Stimulated activated CD4-positive, alpha-beta T cell treated with anti-CD3 and anti-CD28 coated beads, Interleukin-2, amount 100 ng/mL, for 48 hours (primary cell): ENCODE results near the gene ABCB1.
"Not testable (repeated sequence)": the region's sequence is repeated elsewhere in the genome, so short reads cannot be mapped to it uniquely, and the experiment has no call there.

ENCODE experiments used
- DNase-seq, 2 donors: peaks; one replicate each; pipeline ENCODE4 v3.0.0-alpha.2; 2020

Gene ABCB1

DNA sequence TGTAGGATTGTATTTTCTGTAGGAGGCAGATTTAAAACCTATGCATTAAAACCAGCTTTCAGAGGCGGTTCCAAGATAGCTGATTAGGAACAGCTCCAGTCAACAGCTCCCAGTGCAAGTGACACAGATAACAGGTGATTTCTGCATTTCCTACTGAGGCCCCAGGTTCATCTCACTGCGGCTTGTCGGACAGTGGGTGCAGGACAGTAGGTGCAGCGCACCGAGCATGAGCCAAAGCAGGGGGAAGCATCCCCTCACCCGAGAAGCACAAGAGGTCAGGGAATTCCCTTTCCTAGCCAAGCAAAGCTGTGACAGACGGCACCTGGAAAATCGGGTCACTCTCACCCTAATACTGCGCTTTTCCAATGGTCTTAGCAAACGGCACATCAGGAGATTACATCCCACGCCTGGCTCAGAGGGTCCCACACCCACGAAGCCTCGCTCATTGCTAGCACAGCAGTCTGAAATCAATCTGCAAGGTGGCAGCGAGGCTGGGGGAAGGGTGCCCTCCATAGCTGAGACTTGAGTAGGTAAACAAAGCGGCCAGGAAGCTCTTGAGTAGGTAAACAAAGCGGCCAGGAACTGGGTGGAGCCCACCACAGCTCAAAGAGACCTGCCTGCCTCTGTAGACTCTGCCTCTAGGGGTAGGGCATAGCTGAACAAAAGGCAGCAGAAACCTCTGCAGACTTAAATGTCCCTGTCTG, 135.7 kb downstream of the ABCB1 start:
- not testable (repeated sequence) for DNase-seq

DNA sequence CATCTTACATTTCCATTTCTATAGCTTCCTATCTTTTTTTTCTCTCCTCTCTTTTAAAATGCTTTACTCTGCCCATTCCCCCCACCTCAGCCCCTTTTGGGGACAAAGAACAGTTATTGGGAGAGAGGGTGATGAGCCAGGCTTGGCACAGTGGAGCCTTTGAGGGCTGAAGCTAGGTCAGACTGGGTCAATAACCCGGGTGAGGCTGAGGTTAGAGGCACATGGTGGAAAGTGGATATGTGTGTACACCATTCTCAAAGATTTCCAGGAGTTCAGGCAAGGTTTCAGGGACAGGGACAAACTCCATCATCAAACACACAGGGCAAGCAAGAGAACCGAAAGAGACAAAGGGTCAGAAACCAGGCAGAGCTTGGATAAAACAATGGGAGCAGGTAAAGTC, 136.7 kb downstream of the ABCB1 start:
- no peak for DNase-seq

DNA sequence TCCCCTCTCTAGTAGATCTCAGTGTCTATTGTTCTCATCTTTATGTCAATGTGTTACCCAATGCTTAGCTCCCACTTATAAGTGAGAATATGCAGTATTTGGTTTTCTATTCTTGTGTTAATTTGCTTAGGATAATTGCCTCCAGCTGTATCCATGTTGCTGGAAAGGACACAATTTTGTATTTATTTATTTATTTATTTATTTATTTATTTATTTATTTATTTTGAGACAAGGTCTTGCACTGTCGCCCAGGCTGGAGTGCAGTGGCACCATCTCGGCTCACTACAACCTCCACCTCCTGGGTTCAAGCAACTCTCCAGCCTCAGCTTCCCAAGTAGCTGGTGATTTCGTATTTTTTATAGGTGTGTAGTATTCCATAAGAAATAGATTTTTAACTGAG, 140.2 kb downstream of the ABCB1 start:
- DNase-seq: not testable (repeated sequence)

DNA sequence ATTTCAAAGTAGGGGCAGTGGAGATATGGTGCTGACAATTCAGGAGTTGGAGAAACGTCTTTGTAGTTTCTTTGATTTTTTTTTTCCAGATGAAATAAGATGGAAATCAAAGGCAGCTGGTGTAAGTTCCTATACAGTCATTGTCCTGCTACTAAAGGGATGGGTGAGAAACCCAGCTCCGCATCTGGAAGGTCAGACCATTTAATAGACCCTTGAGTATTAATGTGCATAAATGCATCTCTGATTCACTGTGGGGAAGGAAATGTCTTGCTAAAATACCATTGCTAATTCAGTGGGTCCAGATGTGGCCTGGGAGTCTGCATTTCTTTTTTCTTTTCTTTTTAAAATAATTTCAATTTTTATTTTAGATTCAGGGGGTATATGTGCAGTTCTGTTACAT, 140.7 kb downstream of the ABCB1 start:
- DNase-seq: no peak

DNA sequence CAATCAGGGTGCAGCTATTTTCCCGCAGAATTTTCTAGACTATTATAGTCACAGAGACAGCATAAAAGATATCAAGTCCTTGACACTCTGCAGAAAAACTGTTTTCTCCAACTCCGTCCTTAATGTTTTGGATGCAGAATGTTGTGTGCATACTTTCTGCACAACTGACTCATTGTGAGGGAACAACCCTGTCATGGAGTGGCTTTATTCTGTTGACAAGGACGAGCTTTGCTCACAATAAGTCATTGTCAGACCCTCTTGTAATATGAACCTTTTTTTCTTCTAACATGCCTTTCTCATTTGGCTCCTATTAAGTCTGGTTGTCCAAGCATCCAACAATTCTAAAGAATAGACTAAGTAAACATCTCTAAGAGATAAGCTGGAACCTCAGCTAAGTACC, 142.5 kb downstream of the ABCB1 start:
- no peak for DNase-seq

DNA sequence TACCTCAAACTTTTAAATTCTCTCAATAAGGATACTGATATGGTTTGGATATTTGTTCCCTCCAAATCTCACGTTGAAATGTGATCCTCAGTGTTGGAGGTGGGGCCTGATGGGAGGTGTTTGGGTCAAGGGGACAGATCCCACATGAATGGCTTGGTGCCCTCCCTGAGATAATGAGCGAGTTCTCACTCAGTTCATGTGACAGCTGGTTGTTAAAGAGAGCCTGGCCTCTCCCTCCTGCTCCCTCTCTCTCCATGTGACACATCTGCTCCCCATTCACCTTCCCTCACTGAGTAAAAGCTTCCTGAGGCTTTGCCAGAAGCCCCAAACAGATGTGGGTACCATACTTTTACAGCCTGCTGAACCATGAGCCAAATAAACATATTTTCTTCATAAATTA, 144.4 kb downstream of the ABCB1 start:
- DNase-seq: no peak
